ENCODE data around the gene LCP2.

GRCh38 chr5:170280011-170280493, 17.5 kb downstream of the LCP2 start:
- TF ChIP-seq EP300 (IDR thresholded peaks at IDR 0.05) (no peak), POLR2A (IDR thresholded peaks at IDR 0.05) (no peak)
- TF ChIP-seq, protein P1, sequence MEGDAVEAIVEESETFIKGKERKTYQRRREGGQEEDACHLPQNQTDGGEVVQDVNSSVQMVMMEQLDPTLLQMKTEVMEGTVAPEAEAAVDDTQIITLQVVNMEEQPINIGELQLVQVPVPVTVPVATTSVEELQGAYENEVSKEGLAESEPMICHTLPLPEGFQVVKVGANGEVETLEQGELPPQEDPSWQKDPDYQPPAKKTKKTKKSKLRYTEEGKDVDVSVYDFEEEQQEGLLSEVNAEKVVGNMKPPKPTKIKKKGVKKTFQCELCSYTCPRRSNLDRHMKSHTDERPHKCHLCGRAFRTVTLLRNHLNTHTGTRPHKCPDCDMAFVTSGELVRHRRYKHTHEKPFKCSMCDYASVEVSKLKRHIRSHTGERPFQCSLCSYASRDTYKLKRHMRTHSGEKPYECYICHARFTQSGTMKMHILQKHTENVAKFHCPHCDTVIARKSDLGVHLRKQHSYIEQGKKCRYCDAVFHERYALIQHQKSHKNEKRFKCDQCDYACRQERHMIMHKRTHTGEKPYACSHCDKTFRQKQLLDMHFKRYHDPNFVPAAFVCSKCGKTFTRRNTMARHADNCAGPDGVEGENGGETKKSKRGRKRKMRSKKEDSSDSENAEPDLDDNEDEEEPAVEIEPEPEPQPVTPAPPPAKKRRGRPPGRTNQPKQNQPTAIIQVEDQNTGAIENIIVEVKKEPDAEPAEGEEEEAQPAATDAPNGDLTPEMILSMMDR (IDR thresholded peaks at IDR 0.05), result peak in 1 of 6 experiments; percentile 9

Measured in upper lobe of left lung (tissue), 4 donors.